HG03196 (cell line): ENCODE measurements around the gene FTHL17.

Source experiments
- ATAC-seq: cut with Tn5 transposase; IDR thresholded peaks from one replicate; pipeline ENCODE4 v1.9.1; 2021; ENCODE audit not compliant: unreplicated experiment

FTHL17 gene

GRCh38 chrX:31071725-31072124 is at the start of gene FTHL17:
Gene FTHL17 (minus strand): TSS chrX:31072041. CDS start chrX:31071953, 88 bp downstream.
- no peak for ATAC-seq

GRCh38 chrX:31117266-31117665 is 45.4 kb upstream of the FTHL17 start:
- no peak for ATAC-seq

DNA sequence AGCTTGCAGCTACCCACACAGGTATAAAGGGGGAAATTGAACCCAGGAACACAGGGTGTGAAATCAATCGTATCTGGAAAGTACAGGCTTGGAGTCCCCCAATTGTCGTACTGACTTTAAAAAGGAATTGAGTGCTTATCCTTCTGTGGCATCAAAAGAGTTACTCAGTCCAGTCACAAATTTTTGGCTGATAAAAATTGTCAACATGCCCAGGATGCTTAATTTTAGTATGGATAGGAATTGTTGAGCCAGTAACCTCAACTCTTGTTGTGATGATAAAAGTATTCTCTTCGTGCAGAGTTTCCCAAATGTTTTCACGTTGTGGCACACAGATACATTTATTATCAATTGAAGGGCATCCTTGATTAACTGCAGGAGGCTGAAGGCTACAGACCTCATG is 43.6 kb upstream of the FTHL17 start:
- ATAC-seq, result no peak

GRCh38 chrX:31114858-31115257 is 43.0 kb upstream of the FTHL17 start:
- no peak for ATAC-seq

DNA sequence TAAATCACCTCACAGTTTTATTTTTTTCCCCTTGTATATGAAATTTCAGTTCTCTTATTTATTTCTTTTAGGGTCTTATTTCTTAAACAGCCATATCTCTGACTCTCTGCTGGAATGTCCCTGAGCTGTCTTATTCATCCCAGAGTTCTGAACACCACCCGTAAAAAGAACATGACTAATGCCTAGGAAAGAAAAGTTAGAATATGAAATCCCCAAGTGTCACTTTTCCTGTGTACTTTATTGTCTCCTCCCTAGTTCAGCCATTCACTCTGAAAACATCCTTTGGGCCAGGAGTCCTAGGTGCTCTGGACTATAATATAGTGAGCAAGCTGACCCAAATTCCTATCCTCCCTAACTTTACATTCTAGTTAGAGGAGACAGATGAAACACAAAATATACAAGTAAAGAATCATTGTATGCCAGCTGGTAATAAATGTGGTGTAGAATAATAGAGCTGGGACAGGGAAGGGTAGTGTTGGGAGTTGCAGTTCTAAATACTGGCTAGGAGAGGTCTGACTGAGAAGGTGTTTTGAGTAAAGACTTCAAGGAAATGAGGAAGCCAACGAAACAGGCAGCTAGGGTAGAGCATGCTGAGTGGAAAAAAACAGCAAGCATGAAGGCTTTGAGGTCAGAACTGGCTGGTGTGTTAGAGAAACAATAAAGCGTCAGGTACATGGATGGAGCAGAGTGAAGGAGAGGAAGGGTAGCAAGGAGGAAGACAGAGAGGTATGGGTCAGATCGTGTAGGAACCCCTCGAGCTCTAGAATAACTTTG is 40.6 kb upstream of the FTHL17 start:
- ATAC-seq, result no peak

GRCh38 chrX:31110657-31111056 is 38.8 kb upstream of the FTHL17 start:
- no peak for ATAC-seq

DNA sequence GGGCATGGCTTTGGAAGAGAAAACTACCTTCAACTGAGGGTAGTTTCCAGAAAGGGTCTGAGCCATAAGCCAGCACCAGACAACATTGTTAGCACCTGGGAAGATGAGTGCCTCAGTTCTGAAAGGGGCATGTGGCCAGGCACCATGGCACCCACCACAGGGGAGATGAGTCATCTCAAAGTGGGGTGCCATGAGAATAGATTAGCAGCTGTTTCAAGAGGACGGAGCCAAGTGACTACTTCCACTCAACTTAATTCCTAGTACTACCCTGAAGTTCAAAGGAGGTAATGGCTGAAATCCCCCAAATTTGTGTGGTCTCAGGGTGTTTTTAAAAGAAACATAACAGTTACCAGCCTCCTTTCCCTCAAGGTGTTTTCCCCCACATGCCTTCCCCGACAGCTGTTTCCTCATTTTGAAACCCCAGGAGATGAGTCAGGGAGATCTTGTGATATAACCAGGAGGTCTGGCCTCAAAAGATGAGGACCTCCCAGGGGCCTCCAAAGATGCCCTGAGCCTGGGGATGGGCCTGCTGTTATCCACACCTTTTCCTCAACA is 27.8 kb upstream of the FTHL17 start:
- peak; percentile 90 for ATAC-seq

GRCh38 chrX:31098079-31098478 is 26.2 kb upstream of the FTHL17 start:
- ATAC-seq, result no peak

DNA sequence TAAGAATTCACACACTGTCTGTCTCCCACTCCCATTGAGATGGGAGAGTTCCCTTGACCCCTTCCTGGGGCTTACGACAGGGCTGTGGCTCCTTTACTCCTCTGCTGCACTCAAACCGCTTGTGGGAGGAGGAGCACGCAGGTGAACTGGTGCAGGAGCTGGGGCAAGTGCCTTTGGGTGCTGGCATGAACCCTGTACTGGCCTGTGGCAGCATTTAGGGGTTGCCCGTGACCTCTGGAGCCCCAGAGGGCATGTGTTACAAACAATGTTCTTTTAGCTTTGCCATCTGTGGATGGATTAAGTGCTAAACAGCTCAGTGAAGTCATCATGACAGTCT is 21.8 kb upstream of the FTHL17 start:
- ATAC-seq, result no peak

GRCh38 chrX:31092970-31093638 is 21.3 kb upstream of the FTHL17 start:
- ATAC-seq, result no peak

GRCh38 chrX:31092476-31092875 is 20.6 kb upstream of the FTHL17 start:
- no peak for ATAC-seq

DNA sequence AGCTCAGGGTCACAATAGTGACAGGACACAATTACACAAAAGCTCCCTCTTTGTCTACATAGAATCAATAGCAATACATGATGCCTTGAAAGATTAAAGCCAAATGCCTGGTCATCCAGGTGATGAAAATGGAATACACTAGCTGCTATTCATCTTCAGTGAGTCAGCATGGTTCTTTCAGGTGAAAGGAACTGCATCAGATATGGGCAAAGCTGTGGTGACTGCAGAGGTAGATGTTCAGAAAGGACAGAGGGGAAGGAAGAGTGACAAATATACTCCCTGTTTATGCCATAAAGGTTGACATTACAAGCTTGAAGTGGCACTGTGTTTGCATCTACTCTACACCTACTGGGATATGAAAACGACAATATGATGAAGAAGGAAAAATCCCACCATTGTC is 20.0 kb upstream of the FTHL17 start:
- ATAC-seq, result no peak

DNA sequence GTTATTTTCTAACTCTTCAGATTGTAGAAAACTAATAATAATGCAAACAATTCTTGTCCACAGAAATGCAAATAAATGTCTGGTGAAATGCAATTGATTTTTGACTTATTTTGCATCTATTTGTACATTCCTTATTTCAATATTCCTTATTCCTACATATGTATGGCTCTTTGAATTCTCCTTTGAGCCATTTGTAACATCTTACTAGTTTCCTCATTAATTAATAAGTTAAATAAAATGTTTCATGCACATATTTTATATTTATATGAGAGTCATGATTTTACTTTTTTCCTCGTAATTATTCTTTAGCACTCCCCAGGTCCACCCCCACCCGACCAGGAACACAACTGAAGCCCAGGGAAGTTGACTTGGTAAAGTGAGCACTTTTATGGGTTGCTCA is 2.7 kb upstream of the FTHL17 start:
- ATAC-seq, result no peak

GRCh38 chrX:31071262-31071661 is 579 bp downstream of the FTHL17 start:
- no peak for ATAC-seq

GRCh38 chrX:31070057-31070468 is 1.8 kb downstream of the FTHL17 start:
- ATAC-seq, result no peak

DNA sequence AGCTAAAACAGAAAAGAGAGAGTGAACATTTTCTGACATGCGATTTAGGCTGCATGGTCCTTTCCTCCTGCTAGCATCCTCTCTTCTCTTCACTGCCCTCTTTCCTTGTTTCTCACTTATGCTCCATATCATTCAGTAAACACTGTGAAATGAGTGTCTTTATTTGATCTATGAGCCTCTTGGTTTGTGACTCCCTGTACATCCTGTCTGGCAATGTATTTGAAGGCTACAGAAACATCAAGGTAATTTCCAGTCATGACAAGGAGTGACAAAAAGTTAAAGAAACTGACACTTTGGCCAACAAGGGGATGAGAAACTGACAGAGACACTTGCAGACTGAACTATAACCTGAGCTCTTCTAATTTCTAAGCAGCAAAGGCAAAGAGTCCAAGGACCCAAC is 8.7 kb downstream of the FTHL17 start:
- no peak for ATAC-seq

GRCh38 chrX:31061091-31061490 is 10.8 kb downstream of the FTHL17 start:
- ATAC-seq, result peak; percentile 58

GRCh38 chrX:31060016-31060415 is 11.8 kb downstream of the FTHL17 start:
- ATAC-seq, result no peak

- ATAC-seq, result no peak
Measured at GRCh38 chrX:31058284-31058683, 13.6 kb downstream of the FTHL17 start.

DNA sequence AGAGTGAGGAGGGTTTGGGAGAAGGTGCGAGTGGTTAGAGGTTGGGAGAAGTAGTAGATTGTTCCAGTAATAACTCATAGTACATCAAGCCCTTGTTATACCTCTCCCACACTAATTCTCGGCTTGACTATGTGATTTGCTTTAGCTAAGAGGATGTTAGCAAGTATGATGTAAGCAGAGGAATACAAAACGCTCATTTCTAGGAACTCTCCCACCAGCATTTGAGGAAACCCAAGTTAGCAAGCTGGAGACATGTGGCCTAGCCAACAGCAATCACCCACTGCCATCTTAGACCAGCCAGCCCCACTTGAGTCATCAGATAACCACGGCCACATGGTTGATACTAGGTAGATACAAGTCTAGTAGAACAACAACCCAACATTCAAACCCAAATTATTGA is 14.2 kb downstream of the FTHL17 start:
- no peak for ATAC-seq

GRCh38 chrX:31057291-31057690 is 14.6 kb downstream of the FTHL17 start:
- no peak for ATAC-seq

GRCh38 chrX:31053621-31054020 is 18.2 kb downstream of the FTHL17 start:
- ATAC-seq, result no peak
